ENCODE measurements around the gene SLC12A8. TPM values are rescaled to one million over a fixed set of nuclear protein-coding genes. Genes with fewer than 3 reads are reported as not detected.

SLC12A8 gene
- total and polyA plus RNA-seq, 2 experiments from 2014 or later: 6.9 to 15.9 TPM

GRCh38 chr3:125261031-125261430, 48.5 kb upstream of the SLC12A8 start (continued):
- TF ChIP-seq ETS1 (IDR thresholded peaks at IDR 0.05) (no peak), EZH2 (IDR thresholded peaks at IDR 0.05; ENCODE audit: low read depth, unreplicated experiment) (no peak), REST (IDR thresholded peaks at IDR 0.05; ENCODE audit: unreplicated experiment) (no peak), POLR2AphosphoS5 (IDR thresholded peaks at IDR 0.05; ENCODE audit: low read depth) (no peak), EZH2phosphoT487 (IDR thresholded peaks at IDR 0.05; ENCODE audit: unreplicated experiment) (no peak), JUNB (IDR thresholded peaks at IDR 0.05; ENCODE audit: unreplicated experiment) (no peak), STAT1 (IDR thresholded peaks at IDR 0.05; ENCODE audit: unreplicated experiment) (no peak), ZNF331 (CRISPR knock-in tag; IDR thresholded peaks at IDR 0.05; ENCODE audit: low read depth) (no peak), CTCF (conservative IDR thresholded peaks at IDR 0.05; ENCODE audit: low read depth in 2 of 2) (no peak), CREB1 (CRISPR knock-in tag; IDR thresholded peaks at IDR 0.05; ENCODE audit: low read depth) (no peak), NANOG (IDR thresholded peaks at IDR 0.05; ENCODE audit: borderline replicate concordance) (no peak)

DNA sequence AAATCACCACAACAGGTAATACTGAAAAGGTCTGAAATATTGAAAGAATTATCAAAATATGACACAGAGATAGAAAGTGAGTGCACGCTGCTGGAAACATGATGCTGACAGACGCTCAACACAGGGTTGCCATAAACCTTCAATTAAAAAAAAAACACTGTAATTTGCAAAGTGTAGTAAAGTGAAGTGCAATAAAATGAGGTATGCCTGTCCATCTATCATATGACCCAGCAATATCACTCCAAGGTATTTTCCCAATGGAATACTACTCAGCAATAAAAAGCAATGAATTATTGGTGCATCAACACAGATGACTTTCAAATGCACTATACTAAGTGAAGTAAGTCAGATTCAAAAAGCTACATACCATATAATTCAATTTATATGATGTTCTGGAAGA, 47.6 kb upstream of the SLC12A8 start:
- H3K4me3 ChIP-seq: no peak overlapping the region
- H3K36me3 Mint-ChIP-seq (ENCODE audit: low read depth): peaks cover 14% of the 10 kb centered on the region; the same call in 2 of the 3 replicates
- H3K4me3 Mint-ChIP-seq: no peak overlapping the region
- H3K9me2 ChIP-seq (ENCODE audit: insufficient read depth): no peaks in the 10 kb centered on the region
- H4K20me1 ChIP-seq (replicated peaks; ENCODE audit: insufficient read depth): no peaks in the 10 kb centered on the region
- no peaks in the 10 kb centered on the region for H3K27me3 ChIP-seq (ENCODE audit: insufficient read depth)
- H3K4me1 Mint-ChIP-seq: peaks cover 8% of the 10 kb centered on the region
- H3K79me2 ChIP-seq (replicated peaks; ENCODE audit: insufficient read depth): no peaks in the 10 kb centered on the region
- no peak for DNase-seq (ENCODE audit: low spot score)
- H3K27ac ChIP-seq (ENCODE audit: low read depth): no peak overlapping the region
- no peaks in the 10 kb centered on the region for H3F3A ChIP-seq (replicated peaks; ENCODE audit: low read depth)
- H3K4me2 ChIP-seq: no peak overlapping the region
- H3K36me3 ChIP-seq (ENCODE audit: insufficient read depth): no peaks in the 10 kb centered on the region
- no peaks in the 10 kb centered on the region for H3K27me3 Mint-ChIP-seq (ENCODE audit: insufficient read depth, low read depth, poor library complexity)
- peaks cover 10% of the 10 kb centered on the region; the same call in 1 of the 2 replicates for H3K4me1 ChIP-seq (ENCODE audit: insufficient read depth)
- H3K27ac Mint-ChIP-seq: no peak overlapping the region
- peaks cover 10% of the 10 kb centered on the region; the same call in 2 of the 3 replicates for H3K9me3 Mint-ChIP-seq
- ATAC-seq: no peak
- H2AFZ ChIP-seq: no peak overlapping the region
- TF ChIP-seq EZH2 (IDR thresholded peaks at IDR 0.05; ENCODE audit: low read depth, unreplicated experiment): no peak
- no peak for TF ChIP-seq ZNF114 (CRISPR knock-in tag; IDR thresholded peaks at IDR 0.05)
- TF ChIP-seq JUNB (IDR thresholded peaks at IDR 0.05; ENCODE audit: unreplicated experiment): no peak
- TF ChIP-seq CTCF (conservative IDR thresholded peaks at IDR 0.05; ENCODE audit: low read depth in 2 of 2): no peak
- no peak for TF ChIP-seq EZH2phosphoT487 (IDR thresholded peaks at IDR 0.05; ENCODE audit: unreplicated experiment)
- no peak for TF ChIP-seq ETS1 (IDR thresholded peaks at IDR 0.05)
- no peak for TF ChIP-seq STAT1 (IDR thresholded peaks at IDR 0.05; ENCODE audit: unreplicated experiment)
- no peak for TF ChIP-seq POLR2AphosphoS5 (IDR thresholded peaks at IDR 0.05; ENCODE audit: low read depth)
